HEK293 (cell line): ENCODE results near the gene ZNF524.

Experiments
- BCL11A ChIP-seq: fragments of 450-650 bp; formaldehyde crosslinking; IDR thresholded peaks from 2 replicates; pipeline ENCODE4 v1.5.1; 2016; ENCODE audit warnings: low read depth, missing biosample characterization, missing genetic modification characterization
- HOXC10 ChIP-seq: sonication (generic); formaldehyde crosslinking; IDR thresholded peaks from 2 replicates; pipeline ENCODE4 v1.8.1; 2023; ENCODE audit warnings: mild to moderate bottlenecking, missing genetic modification reagents
- MYNN ChIP-seq: fragments of 450-650 bp; formaldehyde crosslinking; IDR thresholded peaks from 2 replicates; pipeline ENCODE4 v1.5.1; 2016; ENCODE audit warnings: missing biosample characterization, missing genetic modification characterization, borderline replicate concordance
- REST ChIP-seq: fragments of 450-650 bp; formaldehyde crosslinking; IDR thresholded peaks from 2 replicates; pipeline ENCODE4 v1.5.1; 2016; ENCODE audit warnings: missing biosample characterization, missing genetic modification characterization
- YY2 ChIP-seq: fragments of 450-650 bp; formaldehyde crosslinking; IDR thresholded peaks from 2 replicates; pipeline ENCODE4 v1.5.1; 2016; ENCODE audit warnings: missing biosample characterization, missing genetic modification characterization
- ZBTB7A ChIP-seq: fragments of 450-650 bp; formaldehyde crosslinking; IDR thresholded peaks from 2 replicates; pipeline ENCODE4 v1.5.1; 2016; ENCODE audit warnings: low read depth, missing biosample characterization, missing genetic modification characterization
- ZFP37 ChIP-seq: fragments of 450-650 bp; formaldehyde crosslinking; IDR thresholded peaks from 2 replicates; pipeline ENCODE4 v1.5.1; 2016; ENCODE audit warnings: missing biosample characterization, missing genetic modification characterization
- ZNF138 ChIP-seq: fragments of 450-650 bp; formaldehyde crosslinking; IDR thresholded peaks from 2 replicates; pipeline ENCODE4 v1.5.1; 2016; ENCODE audit warnings: missing biosample characterization, missing genetic modification characterization, borderline replicate concordance
- ZNF221 ChIP-seq: fragments of 450-650 bp; formaldehyde crosslinking; IDR thresholded peaks from 2 replicates; pipeline ENCODE4 v1.5.1; 2017; ENCODE audit warnings: missing biosample characterization, missing genetic modification characterization, borderline replicate concordance
- ZNF223 ChIP-seq: fragments of 450-650 bp; formaldehyde crosslinking; IDR thresholded peaks from 2 replicates; pipeline ENCODE4 v1.5.1; 2016; ENCODE audit warnings: missing biosample characterization, missing genetic modification characterization
- ZNF274 ChIP-seq, 2 experiments: fragments of 200-500 bp in 1 of 2; fragments of 450-650 bp in 1 of 2; sonication (Bioruptor generic) in 1 of 2; formaldehyde crosslinking in 1 of 2; IDR thresholded peaks; 2 replicates each; pipeline versions ENCODE4 v1.5.1 to v1.6.1; 2014 to 2016; ENCODE audit warnings: borderline replicate concordance in 1 of 2, inconsistent platforms in 1 of 2, low read length in 1 of 2, missing biosample characterization in 1 of 2, missing genetic modification characterization in 1 of 2
- ZNF324 ChIP-seq: fragments of 450-650 bp; formaldehyde crosslinking; IDR thresholded peaks from 2 replicates; pipeline ENCODE4 v1.5.1; 2016; ENCODE audit warnings: missing biosample characterization, missing genetic modification characterization
- ZNF366 ChIP-seq: fragments of 450-650 bp; formaldehyde crosslinking; conservative IDR thresholded peaks from 2 replicates; pipeline ENCODE4 v1.5.1; 2016; ENCODE audit warnings: missing biosample characterization, missing genetic modification characterization
- ZNF391 ChIP-seq: fragments of 450-650 bp; formaldehyde crosslinking; IDR thresholded peaks from 2 replicates; pipeline ENCODE4 v1.5.1; 2016; ENCODE audit warnings: low read depth, missing biosample characterization, missing genetic modification characterization, borderline replicate concordance
- ZNF501 ChIP-seq: fragments of 450-650 bp; formaldehyde crosslinking; IDR thresholded peaks from 2 replicates; pipeline ENCODE4 v1.5.1; 2016; ENCODE audit warnings: missing biosample characterization, missing genetic modification characterization
- ZNF548 ChIP-seq: fragments of 450-650 bp; formaldehyde crosslinking; IDR thresholded peaks from 2 replicates; pipeline ENCODE4 v1.5.1; 2016; ENCODE audit warnings: missing biosample characterization, missing genetic modification characterization
- ZNF623 ChIP-seq: fragments of 450-650 bp; formaldehyde crosslinking; IDR thresholded peaks from 2 replicates; pipeline ENCODE4 v1.5.1; 2016; ENCODE audit warnings: missing biosample characterization, missing genetic modification characterization
- ZNF677 ChIP-seq: fragments of 450-650 bp; IDR thresholded peaks from 2 replicates; pipeline ENCODE4 v1.5.0; 2018; ENCODE audit warnings: missing biosample characterization, mild to moderate bottlenecking, missing genetic modification characterization, moderate library complexity
- ZNF76 ChIP-seq: fragments of 450-650 bp; formaldehyde crosslinking; IDR thresholded peaks from 2 replicates; pipeline ENCODE4; 2016; ENCODE audit warnings: low read depth, missing biosample characterization, missing genetic modification characterization, borderline replicate concordance
- TF ChIP-seq, protein P1 (sequence below): fragments of 450-650 bp; formaldehyde crosslinking; IDR thresholded peaks from 2 replicates; pipeline ENCODE4 v1.5.1; 2016; ENCODE audit warnings: missing biosample characterization, missing genetic modification characterization
- TF ChIP-seq, protein P2 (sequence below): fragments of 450-650 bp; formaldehyde crosslinking; IDR thresholded peaks from 2 replicates; pipeline ENCODE4 v1.5.1; 2017; ENCODE audit warnings: missing biosample characterization, missing genetic modification characterization
- TF ChIP-seq, protein P3 (sequence below): fragments of 450-650 bp; formaldehyde crosslinking; IDR thresholded peaks from 2 replicates; pipeline ENCODE4 v1.5.0; 2017; ENCODE audit warnings: missing biosample characterization, missing genetic modification characterization, borderline replicate concordance
- TF ChIP-seq, protein P4 (sequence below): fragments of 450-650 bp; formaldehyde crosslinking; IDR thresholded peaks from 2 replicates; pipeline ENCODE4 v1.5.1; 2017; ENCODE audit warnings: missing biosample characterization, mild to moderate bottlenecking, missing genetic modification characterization, moderate library complexity
- TF ChIP-seq, protein P5 (sequence below): sonication (generic); formaldehyde crosslinking; IDR thresholded peaks from 2 replicates; pipeline ENCODE4 v1.8.1; 2022; ENCODE audit warnings: mild to moderate bottlenecking, moderate library complexity, missing genetic modification reagents

ZNF524 gene

DNA sequence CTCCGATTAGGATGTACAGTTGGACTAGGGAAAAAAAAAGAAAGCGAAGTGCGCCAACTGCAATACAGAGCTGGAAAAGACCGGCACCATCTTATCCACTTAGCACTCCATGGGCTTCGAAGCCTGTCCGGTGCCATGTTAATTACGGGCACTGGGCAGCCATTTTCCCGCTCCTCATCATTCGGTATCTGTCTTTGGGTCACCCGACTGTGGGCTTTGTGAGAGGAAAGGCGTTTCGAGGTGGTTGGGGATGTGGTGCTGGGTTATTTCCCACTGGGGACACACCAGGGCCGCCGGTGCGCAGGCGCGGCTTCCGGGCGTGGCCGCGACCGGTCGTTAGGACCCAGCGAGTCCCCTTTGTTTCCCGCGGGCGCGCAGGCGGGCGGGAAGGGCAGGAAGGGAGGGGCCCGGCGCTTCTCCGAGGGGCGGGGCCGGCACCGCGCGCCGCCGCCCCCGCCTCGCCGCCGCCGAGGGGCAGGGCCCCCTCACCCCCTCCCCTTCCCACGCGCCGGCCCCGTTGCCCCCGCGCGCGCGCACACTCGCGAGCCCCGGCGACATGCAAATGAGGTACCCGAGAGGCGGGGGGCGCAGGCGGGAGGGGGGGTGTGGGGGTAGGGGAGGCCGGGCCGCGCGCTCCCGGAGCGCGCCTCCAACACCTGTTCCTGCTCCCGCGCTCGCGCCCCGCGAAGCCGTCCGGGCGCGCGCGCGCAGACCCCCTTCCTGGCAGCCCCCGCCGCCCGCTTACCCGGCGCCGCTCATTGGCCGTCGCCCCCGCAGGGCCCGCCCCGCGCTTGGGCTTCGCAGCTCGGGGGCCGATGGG, at the start of gene ZNF524 (continued):
- peak; percentile 24; the same call in 1 of the 2 replicates for TF ChIP-seq ZFP37 (tag by site-specific recombination)
- TF ChIP-seq ZNF223 (tag by site-specific recombination): 0 out of 2 replicates have a peak, but pooled peaks have one; percentile 37
- TF ChIP-seq ZNF677: no peak
- no peak for TF ChIP-seq HOXC10 (CRISPR knock-in tag)
- TF ChIP-seq, protein P1, sequence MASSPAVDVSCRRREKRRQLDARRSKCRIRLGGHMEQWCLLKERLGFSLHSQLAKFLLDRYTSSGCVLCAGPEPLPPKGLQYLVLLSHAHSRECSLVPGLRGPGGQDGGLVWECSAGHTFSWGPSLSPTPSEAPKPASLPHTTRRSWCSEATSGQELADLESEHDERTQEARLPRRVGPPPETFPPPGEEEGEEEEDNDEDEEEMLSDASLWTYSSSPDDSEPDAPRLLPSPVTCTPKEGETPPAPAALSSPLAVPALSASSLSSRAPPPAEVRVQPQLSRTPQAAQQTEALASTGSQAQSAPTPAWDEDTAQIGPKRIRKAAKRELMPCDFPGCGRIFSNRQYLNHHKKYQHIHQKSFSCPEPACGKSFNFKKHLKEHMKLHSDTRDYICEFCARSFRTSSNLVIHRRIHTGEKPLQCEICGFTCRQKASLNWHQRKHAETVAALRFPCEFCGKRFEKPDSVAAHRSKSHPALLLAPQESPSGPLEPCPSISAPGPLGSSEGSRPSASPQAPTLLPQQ (tag by site-specific recombination): peak; percentile 89
- TF ChIP-seq ZNF324 (tag by site-specific recombination): peak; percentile 80
- TF ChIP-seq REST (tag by site-specific recombination): no peak
- peak; percentile 48; the same call in 1 of the 2 replicates for TF ChIP-seq ZNF391
- no peak for TF ChIP-seq ZNF548 (tag by site-specific recombination)
- TF ChIP-seq ZBTB7A (tag by site-specific recombination): no peak
- peak; percentile 82 for TF ChIP-seq ZNF76
- TF ChIP-seq YY2 (tag by site-specific recombination): peak; percentile 98
- no peak for TF ChIP-seq ZNF274 (IDR thresholded peaks at IDR 0.05; ENCODE audit: low read length)
- no peak for TF ChIP-seq ZNF274 (tag by site-specific recombination; IDR thresholded peaks at IDR 0.05; ENCODE audit: borderline replicate concordance)
- TF ChIP-seq, protein P2, sequence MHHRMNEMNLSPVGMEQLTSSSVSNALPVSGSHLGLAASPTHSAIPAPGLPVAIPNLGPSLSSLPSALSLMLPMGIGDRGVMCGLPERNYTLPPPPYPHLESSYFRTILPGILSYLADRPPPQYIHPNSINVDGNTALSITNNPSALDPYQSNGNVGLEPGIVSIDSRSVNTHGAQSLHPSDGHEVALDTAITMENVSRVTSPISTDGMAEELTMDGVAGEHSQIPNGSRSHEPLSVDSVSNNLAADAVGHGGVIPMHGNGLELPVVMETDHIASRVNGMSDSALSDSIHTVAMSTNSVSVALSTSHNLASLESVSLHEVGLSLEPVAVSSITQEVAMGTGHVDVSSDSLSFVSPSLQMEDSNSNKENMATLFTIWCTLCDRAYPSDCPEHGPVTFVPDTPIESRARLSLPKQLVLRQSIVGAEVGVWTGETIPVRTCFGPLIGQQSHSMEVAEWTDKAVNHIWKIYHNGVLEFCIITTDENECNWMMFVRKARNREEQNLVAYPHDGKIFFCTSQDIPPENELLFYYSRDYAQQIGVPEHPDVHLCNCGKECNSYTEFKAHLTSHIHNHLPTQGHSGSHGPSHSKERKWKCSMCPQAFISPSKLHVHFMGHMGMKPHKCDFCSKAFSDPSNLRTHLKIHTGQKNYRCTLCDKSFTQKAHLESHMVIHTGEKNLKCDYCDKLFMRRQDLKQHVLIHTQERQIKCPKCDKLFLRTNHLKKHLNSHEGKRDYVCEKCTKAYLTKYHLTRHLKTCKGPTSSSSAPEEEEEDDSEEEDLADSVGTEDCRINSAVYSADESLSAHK (tag by site-specific recombination): peak; percentile 78
- TF ChIP-seq ZNF138 (tag by site-specific recombination): 0 out of 2 replicates have a peak, but pooled peaks have one; percentile 23
- no peak for TF ChIP-seq MYNN (tag by site-specific recombination)
- TF ChIP-seq, protein P3, sequence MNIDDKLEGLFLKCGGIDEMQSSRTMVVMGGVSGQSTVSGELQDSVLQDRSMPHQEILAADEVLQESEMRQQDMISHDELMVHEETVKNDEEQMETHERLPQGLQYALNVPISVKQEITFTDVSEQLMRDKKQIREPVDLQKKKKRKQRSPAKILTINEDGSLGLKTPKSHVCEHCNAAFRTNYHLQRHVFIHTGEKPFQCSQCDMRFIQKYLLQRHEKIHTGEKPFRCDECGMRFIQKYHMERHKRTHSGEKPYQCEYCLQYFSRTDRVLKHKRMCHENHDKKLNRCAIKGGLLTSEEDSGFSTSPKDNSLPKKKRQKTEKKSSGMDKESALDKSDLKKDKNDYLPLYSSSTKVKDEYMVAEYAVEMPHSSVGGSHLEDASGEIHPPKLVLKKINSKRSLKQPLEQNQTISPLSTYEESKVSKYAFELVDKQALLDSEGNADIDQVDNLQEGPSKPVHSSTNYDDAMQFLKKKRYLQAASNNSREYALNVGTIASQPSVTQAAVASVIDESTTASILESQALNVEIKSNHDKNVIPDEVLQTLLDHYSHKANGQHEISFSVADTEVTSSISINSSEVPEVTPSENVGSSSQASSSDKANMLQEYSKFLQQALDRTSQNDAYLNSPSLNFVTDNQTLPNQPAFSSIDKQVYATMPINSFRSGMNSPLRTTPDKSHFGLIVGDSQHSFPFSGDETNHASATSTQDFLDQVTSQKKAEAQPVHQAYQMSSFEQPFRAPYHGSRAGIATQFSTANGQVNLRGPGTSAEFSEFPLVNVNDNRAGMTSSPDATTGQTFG (tag by site-specific recombination): peak; percentile 40; the same call in 1 of the 2 replicates
- TF ChIP-seq, protein P4, sequence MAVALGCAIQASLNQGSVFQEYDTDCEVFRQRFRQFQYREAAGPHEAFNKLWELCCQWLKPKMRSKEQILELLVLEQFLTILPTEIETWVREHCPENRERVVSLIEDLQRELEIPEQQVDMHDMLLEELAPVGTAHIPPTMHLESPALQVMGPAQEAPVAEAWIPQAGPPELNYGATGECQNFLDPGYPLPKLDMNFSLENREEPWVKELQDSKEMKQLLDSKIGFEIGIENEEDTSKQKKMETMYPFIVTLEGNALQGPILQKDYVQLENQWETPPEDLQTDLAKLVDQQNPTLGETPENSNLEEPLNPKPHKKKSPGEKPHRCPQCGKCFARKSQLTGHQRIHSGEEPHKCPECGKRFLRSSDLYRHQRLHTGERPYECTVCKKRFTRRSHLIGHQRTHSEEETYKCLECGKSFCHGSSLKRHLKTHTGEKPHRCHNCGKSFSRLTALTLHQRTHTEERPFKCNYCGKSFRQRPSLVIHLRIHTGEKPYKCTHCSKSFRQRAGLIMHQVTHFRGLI (tag by site-specific recombination): 0 out of 2 replicates have a peak, but pooled peaks have one; percentile 31
- TF ChIP-seq ZNF501 (tag by site-specific recombination): no peak; the same call in 1 of the 2 replicates
- TF ChIP-seq, protein P5, sequence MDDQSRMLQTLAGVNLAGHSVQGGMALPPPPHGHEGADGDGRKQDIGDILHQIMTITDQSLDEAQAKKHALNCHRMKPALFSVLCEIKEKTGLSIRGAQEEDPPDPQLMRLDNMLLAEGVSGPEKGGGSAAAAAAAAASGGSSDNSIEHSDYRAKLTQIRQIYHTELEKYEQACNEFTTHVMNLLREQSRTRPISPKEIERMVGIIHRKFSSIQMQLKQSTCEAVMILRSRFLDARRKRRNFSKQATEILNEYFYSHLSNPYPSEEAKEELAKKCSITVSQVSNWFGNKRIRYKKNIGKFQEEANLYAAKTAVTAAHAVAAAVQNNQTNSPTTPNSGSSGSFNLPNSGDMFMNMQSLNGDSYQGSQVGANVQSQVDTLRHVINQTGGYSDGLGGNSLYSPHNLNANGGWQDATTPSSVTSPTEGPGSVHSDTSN (CRISPR knock-in tag): peak; percentile 72; the same call in 1 of the 2 replicates
- 0 out of 2 replicates have a peak, but pooled peaks have one; percentile 37 for TF ChIP-seq ZNF366
- TF ChIP-seq ZNF623 (tag by site-specific recombination): 0 out of 2 replicates have a peak, but pooled peaks have one; percentile 7
- TF ChIP-seq ZNF221 (tag by site-specific recombination): peak; percentile 76; the same call in 1 of the 2 replicates
- no peak for TF ChIP-seq BCL11A
